ENCODE results near the gene RAVER1.
"Not testable (repeated sequence)": the region's sequence is repeated elsewhere in the genome, so short reads cannot be mapped to it uniquely, and the experiment has no call there.

The RAVER1 gene

GRCh38 chr19:10290357-10290875 lies 42.9 kb downstream of the RAVER1 start:
- ATAC-seq = no peak

DNA sequence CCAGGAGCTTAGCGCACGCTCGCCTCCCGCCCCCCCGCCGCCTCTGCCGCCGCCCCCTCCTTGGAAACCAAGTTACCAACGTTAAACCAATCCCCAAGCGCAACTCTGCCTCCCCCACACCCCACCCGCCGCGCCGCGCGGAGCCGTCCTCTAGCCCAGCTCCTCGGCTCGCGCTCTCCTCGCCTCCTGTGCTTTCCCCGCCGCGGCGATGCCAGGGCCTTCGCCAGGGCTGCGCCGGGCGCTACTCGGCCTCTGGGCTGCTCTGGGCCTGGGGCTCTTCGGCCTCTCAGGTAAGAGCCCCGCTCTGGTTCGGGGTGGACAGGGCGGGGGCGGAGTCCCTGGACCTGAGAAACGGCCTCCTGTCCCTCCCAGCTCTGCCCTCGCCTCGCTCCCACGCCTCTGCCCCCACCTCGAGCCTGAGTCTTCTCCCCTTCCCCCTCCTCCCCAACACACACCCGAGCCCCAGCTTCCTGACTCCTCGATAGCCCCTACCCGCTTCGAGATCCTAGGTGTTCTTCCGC lies 43.4 kb downstream of the RAVER1 start, which contains the start of gene ICAM5:
TSS of gene ICAM5 (plus strand) at position 117 of the 521 bp plus-strand sequence. CDS start at position 209, 92 bp downstream.
- ATAC-seq = peak in 1 of 2 donors; percentile 7

DNA sequence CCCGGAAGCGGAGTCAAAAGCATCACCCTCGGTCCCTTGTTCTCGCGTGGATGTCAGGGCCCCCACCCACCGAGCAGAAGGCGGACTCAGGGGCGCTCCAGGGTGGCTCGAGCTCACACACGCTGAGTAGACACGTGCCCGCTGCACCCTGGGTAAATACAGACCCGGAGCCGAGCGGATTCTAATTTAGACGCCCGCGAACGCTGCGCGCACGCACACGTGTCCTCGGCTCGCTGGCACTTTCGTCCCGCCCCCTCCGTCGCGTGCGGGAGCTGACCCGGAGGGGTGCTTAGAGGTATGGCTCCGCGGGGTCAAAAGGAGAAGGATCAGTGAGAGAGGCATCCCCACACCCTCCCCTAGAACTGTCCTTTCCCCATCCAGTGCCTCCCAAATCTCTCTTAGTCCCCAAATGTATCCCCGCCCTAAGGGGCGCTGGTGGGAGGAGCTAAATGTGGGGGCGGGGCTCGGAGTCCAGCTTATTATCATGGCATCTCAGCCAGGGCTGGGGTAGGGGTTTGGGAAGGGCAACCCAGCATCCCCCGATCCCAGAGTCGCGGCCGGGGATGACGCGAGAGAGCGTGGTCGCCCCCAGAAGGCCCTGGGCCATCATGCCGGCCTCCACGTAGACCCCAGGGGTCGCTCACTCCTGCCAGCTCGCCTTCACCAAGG lies 44.0 kb downstream of the RAVER1 start:
- ATAC-seq = peak; percentile 68 to 77

GRCh38 chr19:10288662-10289166 lies 44.6 kb downstream of the RAVER1 start:
- ATAC-seq = peak; percentile 24 to 25

GRCh38 chr19:10286803-10287737 lies 46.3 kb downstream of the RAVER1 start, which contains the start of gene ICAM4:
ICAM4 (plus strand) TSS chr19:10286955; CDS start chr19:10287013, 58 bp downstream.
- no peak for ATAC-seq

DNA sequence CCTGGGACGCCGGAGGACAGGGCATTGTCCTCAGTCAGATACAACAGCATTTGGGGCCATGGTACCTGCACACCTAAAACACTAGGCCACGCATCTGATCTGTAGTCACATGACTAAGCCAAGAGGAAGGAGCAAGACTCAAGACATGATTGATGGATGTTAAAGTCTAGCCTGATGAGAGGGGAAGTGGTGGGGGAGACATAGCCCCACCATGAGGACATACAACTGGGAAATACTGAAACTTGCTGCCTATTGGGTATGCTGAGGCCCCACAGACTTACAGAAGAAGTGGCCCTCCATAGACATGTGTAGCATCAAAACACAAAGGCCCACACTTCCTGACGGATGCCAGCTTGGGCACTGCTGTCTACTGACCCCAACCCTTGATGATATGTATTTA lies 47.9 kb downstream of the RAVER1 start:
- no peak for ATAC-seq

GRCh38 chr19:10284960-10285278 lies 48.4 kb downstream of the RAVER1 start:
- no peak for ATAC-seq

- ATAC-seq = no peak
Observed at GRCh38 chr19:10284065-10284959, 49.0 kb downstream of the RAVER1 start.

GRCh38 chr19:10283301-10284064 lies 49.8 kb downstream of the RAVER1 start:
- ATAC-seq = no peak

GRCh38 chr19:10282043-10282442 lies 51.3 kb downstream of the RAVER1 start:
- not testable (repeated sequence) for ATAC-seq

- no peak for ATAC-seq
Observed at GRCh38 chr19:10279737-10280442, 53.4 kb downstream of the RAVER1 start.

DNA sequence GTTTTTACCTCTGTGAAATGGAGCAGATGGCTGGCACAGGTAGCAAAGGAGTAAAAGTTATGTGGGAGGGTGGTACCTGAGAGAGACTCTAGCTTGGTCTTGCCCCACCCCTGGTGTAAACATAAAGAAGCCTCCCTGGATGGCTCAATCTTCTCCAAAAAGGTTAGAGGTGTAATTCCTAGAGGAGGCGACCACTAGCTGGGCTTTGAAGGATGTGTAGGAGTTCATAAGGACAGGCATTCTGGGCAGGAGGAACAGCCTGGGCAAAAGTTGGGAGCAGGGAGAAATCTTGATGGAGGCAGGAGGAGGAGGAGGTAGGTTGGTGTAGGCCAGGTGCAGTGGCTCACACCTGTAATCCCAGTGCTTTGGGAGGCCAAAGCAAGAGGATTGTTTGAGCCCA lies 54.4 kb downstream of the RAVER1 start:
- no peak for ATAC-seq

DNA sequence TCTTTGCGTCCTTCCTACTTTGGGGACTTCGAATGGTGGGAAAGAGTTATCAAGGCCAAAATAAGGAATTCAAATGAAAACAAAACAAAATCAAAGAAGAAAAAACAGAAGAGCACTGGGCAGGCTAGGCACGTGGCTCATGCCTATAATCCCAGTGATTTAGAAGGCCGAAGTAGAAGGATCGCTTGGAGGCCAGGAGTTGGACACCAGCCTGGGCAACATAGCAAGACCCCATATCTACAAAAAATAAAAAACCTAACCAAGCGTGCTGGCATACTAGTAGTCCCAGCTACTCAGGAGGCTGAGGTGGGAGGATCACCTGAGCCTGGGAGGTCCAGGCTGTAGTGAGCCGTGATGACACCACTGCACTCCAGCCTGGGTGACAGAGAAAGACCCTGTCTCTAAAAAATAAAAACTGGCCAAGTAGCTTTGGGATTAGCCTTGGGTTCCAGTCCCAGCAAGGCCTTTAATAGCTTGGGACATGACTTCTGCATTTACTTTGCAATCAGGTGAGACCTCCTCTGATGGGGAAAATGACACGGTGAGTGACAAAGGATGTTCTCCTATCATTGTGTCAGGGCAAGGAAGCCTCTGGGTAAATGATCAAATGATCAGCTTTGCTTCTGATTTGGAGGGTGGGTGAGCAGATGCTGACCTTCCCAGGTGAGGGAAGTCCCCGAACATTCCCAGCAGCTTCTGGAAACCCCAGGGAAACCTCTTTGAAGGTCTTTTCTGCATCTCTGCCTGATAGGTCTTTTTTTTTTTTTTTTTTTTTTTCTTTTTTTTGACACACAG lies 55.3 kb downstream of the RAVER1 start:
- ATAC-seq = no peak

DNA sequence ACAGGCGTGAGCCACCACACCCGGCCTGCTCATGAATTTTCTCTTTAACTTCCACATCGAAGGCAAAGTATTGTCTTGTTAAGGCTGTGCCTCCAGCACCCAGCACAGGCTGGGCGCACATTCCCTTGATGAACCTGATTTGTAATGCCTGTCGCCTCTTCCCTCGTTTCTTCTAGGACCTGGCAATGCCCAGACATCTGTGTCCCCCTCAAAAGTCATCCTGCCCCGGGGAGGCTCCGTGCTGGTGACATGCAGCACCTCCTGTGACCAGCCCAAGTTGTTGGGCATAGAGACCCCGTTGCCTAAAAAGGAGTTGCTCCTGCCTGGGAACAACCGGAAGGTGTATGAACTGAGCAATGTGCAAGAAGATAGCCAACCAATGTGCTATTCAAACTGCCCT lies 58.7 kb downstream of the RAVER1 start:
- ATAC-seq = no peak

DNA sequence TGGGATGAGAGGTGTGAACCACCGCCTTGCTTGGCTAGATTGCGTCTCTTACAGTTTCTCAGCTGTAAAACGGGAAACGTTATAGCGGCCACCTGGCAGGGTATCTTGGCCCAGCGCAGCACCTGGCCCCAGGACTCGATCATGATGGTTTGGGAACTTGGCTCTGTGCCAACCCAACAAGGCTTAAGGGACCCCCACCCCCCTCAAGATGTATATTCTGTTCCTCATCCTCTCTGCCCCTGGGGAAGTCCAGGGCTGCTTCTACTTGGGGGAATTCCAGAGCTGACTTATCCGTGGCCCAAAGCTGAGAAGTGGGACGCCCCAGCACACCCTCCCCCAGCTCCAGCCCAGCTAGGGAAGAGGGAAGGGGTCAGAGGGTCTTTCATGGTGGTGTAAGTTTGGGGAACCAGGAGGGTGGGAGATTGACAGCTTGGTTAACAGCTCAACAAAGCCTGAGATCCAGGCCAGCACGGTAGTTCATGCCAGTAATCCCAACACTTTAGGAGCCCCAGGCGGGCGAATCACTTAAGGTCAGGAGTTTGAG lies 61.7 kb downstream of the RAVER1 start:
- peak; percentile 17 to 23 for ATAC-seq

GRCh38 chr19:10270616-10271394 lies 62.5 kb downstream of the RAVER1 start, which contains the start of gene ICAM1:
ICAM1 (plus strand) TSS chr19:10271120; CDS start chr19:10271160, 40 bp downstream.
- peak; percentile 66 to 67 for ATAC-seq

- ATAC-seq = peak; percentile 59 to 72
Observed at GRCh38 chr19:10270180-10270615, 63.1 kb downstream of the RAVER1 start.

Measured in activated CD4-positive, CD25-positive, alpha-beta regulatory T cell treated with anti-CD3 and anti-CD28 coated beads, Interleukin-2, amount 50 U/mL, for 24 hours (primary cell).